HEK293 (cell line): ENCODE data around the gene SYNJ2BP.

Experiments
- CTCF ChIA-PET: fragments of 350-600 bp; formaldehyde crosslinking; extraction: SDS; loops from one replicate; lab custom pipeline; 2021; ENCODE audit warnings: antibody characterized with exemption; lab: Yijun Ruan, JAX
- POLR2A ChIA-PET: fragments of 300-600 bp; formaldehyde crosslinking; extraction: SDS; loops from one replicate; lab custom pipeline; 2020; ENCODE audit warnings: antibody characterized with exemption, inconsistent platforms; lab: Yijun Ruan, JAX
- H3K27ac ChIP-seq: fragments of 200-500 bp; sonication (Bioruptor generic); 2 replicates; pipeline ENCODE4 v1.5.1; 2014; ENCODE audit warnings: low read depth, low read length, control low read depth, inconsistent platforms; ENCODE audit errors: extremely low read depth
- H3K36me3 ChIP-seq, 2 experiments: fragments of 200-500 bp in 1 of 2; sonication (Bioruptor generic) in 1 of 2; 1 replicate in 1 of 2; 2 replicates in 1 of 2; pipeline ENCODE4 v1.5.1; 2014 to 2017; ENCODE audit warnings: inconsistent platforms in 2 of 2, low read length in 2 of 2; ENCODE audit not compliant: control insufficient read depth in 2 of 2, insufficient read depth in 1 of 2
- H3K4me1 ChIP-seq: fragments of 200-500 bp; sonication (Bioruptor generic); 2 replicates; pipeline ENCODE4 v1.5.1; 2014; ENCODE audit warnings: mild to moderate bottlenecking, low read length, inconsistent platforms; ENCODE audit not compliant: control insufficient read depth, insufficient read depth
- H3K4me3 ChIP-seq: 2 replicates; pipeline ENCODE4 v1.5.1; 2011; ENCODE audit warnings: low read depth, mild to moderate bottlenecking, control low read depth, low read length, moderate library complexity
- H3K9me3 ChIP-seq: fragments of 200-500 bp; sonication (Bioruptor generic); 2 replicates; pipeline ENCODE4 v1.5.1; 2014; ENCODE audit warnings: low read depth, low read length, inconsistent platforms; ENCODE audit not compliant: control insufficient read depth, insufficient read depth
- MEIS1 ChIP-seq: sonication (generic); formaldehyde crosslinking; IDR thresholded peaks from 2 replicates; pipeline ENCODE4 v1.8.1; 2022; ENCODE audit warnings: missing genetic modification reagents, mild to moderate bottlenecking, borderline replicate concordance
- SP2 ChIP-seq: fragments of 450-650 bp; formaldehyde crosslinking; IDR thresholded peaks from 2 replicates; pipeline ENCODE4 v1.5.1; 2016; ENCODE audit warnings: missing biosample characterization, missing genetic modification characterization
- ZBTB48 ChIP-seq: fragments of 450-650 bp; formaldehyde crosslinking; IDR thresholded peaks from 2 replicates; pipeline ENCODE4 v1.5.1; 2016; ENCODE audit warnings: missing biosample characterization, missing genetic modification characterization
- ZFP69B ChIP-seq: fragments of 450-650 bp; formaldehyde crosslinking; IDR thresholded peaks from 2 replicates; pipeline ENCODE4 v1.5.1; 2016; ENCODE audit warnings: missing biosample characterization, missing genetic modification characterization
- ZNF138 ChIP-seq: fragments of 450-650 bp; formaldehyde crosslinking; IDR thresholded peaks from 2 replicates; pipeline ENCODE4 v1.5.1; 2016; ENCODE audit warnings: missing biosample characterization, missing genetic modification characterization, borderline replicate concordance
- ZNF169 ChIP-seq: fragments of 450-650 bp; formaldehyde crosslinking; IDR thresholded peaks from 2 replicates; pipeline ENCODE4 v1.5.1; 2016; ENCODE audit warnings: missing biosample characterization, missing genetic modification characterization
- ZNF2 ChIP-seq: fragments of 450-650 bp; formaldehyde crosslinking; IDR thresholded peaks from 2 replicates; pipeline ENCODE4 v1.5.1; 2016; ENCODE audit warnings: missing biosample characterization, missing genetic modification characterization
- ZNF311 ChIP-seq: fragments of 450-650 bp; formaldehyde crosslinking; IDR thresholded peaks from 2 replicates; pipeline ENCODE4 v1.5.1; 2017; ENCODE audit warnings: missing biosample characterization, missing genetic modification characterization, borderline replicate concordance
- ZNF433 ChIP-seq: fragments of 450-650 bp; formaldehyde crosslinking; IDR thresholded peaks from 2 replicates; pipeline ENCODE4 v1.5.1; 2016; ENCODE audit warnings: missing biosample characterization, missing genetic modification characterization, low read depth
- ZNF560 ChIP-seq: fragments of 450-650 bp; formaldehyde crosslinking; IDR thresholded peaks from 2 replicates; pipeline ENCODE4 v1.5.1; 2017; ENCODE audit warnings: missing biosample characterization, missing genetic modification characterization, borderline replicate concordance
- ZNF610 ChIP-seq: fragments of 450-650 bp; formaldehyde crosslinking; IDR thresholded peaks from 2 replicates; pipeline ENCODE4 v1.5.1; 2016; ENCODE audit warnings: missing biosample characterization, missing genetic modification characterization, borderline replicate concordance
- ZNF660 ChIP-seq: fragments of 450-650 bp; IDR thresholded peaks from 2 replicates; pipeline ENCODE4 v1.5.1; 2018; ENCODE audit warnings: missing biosample characterization, mild to moderate bottlenecking, missing genetic modification characterization
- ZSCAN30 ChIP-seq: fragments of 450-650 bp; IDR thresholded peaks from 2 replicates; pipeline ENCODE4 v1.5.1; 2018; ENCODE audit warnings: missing biosample characterization, mild to moderate bottlenecking, missing genetic modification characterization, moderate library complexity
- TF ChIP-seq, protein P1 (sequence below): fragments of 450-650 bp; formaldehyde crosslinking; IDR thresholded peaks from 2 replicates; pipeline ENCODE4; 2016; ENCODE audit warnings: missing biosample characterization, missing genetic modification characterization
- TF ChIP-seq, protein P2 (sequence below): fragments of 450-650 bp; formaldehyde crosslinking; IDR thresholded peaks from 2 replicates; pipeline ENCODE4 v1.5.1; 2016; ENCODE audit warnings: missing biosample characterization, missing genetic modification characterization
- TF ChIP-seq, protein P3 (sequence below): fragments of 450-650 bp; IDR thresholded peaks from 2 replicates; pipeline ENCODE4 v1.5.1; 2018; ENCODE audit warnings: missing biosample characterization, mild to moderate bottlenecking, missing genetic modification characterization

SYNJ2BP gene

DNA sequence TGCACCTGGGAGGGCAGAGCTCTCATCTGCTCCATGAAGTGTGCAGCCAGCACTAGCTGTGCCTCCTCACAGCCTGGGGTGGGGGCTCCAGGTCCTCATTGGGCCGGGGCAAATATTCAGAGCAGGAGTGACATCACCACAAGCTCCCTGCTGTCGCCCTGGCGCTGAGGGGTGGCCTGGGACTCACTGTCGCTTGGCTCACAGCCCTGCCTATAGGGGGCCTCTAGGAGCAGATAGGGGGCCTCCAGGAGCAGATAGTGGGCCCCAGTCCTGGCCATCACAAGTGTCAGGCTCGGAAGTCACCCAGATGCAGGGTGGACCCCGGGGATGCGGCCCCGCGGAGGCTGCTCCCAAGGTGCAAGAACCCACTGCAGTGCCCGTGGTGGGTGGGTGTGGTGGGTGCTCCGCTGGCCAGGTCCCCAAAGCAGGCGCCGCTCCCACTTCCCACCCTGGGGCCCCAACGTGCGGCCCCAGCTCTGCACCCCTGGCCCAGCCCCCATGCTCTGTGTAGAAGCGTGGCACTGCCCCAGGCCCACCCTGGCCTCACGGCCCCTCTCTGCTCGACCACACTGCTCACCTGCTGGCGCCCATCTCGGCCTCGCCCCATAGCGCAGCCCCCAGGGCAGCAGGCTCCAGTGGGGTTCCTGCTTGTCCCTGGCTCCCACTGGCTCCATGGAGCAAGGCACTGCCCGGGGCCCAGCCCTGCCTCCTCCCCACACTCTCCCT lies 18.0 kb downstream of the SYNJ2BP start:
- ChIA-PET CTCF (no interaction called here), POLR2A (no interaction called here)
- no peaks in the 10 kb centered on the region for H3K9me3 ChIP-seq
- peaks cover 0 to 22% of the 10 kb centered on the region in 2 experiments; a peak in 2 of 3 replicates for H3K36me3 ChIP-seq
- H3K4me1 ChIP-seq = no peaks in the 10 kb centered on the region
- no peak for TF ChIP-seq ZNF610 (tag by site-specific recombination)
- TF ChIP-seq ZNF311 (tag by site-specific recombination) = no peak
- no peak for TF ChIP-seq ZNF2 (tag by site-specific recombination)
- TF ChIP-seq ZSCAN30 (tag by site-specific recombination) = no peak
- TF ChIP-seq, protein P1, sequence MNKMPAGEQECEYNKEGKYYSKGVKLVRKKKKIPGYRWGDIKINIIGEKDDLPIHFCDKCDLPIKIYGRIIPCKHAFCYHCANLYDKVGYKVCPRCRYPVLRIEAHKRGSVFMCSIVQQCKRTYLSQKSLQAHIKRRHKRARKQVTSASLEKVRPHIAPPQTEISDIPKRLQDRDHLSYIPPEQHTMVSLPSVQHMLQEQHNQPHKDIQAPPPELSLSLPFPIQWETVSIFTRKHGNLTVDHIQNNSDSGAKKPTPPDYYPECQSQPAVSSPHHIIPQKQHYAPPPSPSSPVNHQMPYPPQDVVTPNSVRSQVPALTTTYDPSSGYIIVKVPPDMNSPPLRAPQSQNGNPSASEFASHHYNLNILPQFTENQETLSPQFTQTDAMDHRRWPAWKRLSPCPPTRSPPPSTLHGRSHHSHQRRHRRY = no peak
- TF ChIP-seq ZNF560 (tag by site-specific recombination) = no peak
- TF ChIP-seq ZFP69B (tag by site-specific recombination) = no peak
- H3K27ac ChIP-seq = no peak overlapping the region
- H3K4me3 ChIP-seq = no peak overlapping the region

GRCh38 chr14:70398280-70398679 lies 18.6 kb downstream of the SYNJ2BP start:
- TF ChIP-seq ZNF169 (tag by site-specific recombination) (no peak), ZBTB48 (tag by site-specific recombination) (no peak), MEIS1 (no peak), SP2 (tag by site-specific recombination) (no peak), ZNF138 (tag by site-specific recombination) (no peak), ZNF660 (tag by site-specific recombination) (no peak), ZNF433 (tag by site-specific recombination) (no peak)
- TF ChIP-seq, protein P2, sequence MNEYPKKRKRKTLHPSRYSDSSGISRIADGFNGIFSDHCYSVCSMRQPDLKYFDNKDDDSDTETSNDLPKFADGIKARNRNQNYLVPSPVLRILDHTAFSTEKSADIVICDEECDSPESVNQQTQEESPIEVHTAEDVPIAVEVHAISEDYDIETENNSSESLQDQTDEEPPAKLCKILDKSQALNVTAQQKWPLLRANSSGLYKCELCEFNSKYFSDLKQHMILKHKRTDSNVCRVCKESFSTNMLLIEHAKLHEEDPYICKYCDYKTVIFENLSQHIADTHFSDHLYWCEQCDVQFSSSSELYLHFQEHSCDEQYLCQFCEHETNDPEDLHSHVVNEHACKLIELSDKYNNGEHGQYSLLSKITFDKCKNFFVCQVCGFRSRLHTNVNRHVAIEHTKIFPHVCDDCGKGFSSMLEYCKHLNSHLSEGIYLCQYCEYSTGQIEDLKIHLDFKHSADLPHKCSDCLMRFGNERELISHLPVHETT (tag by site-specific recombination) = no peak
- Histone ChIP-seq H3K4me1 (no peaks in the 10 kb centered on the region), H3K27ac (no peak overlapping the region), H3K9me3 (no peaks in the 10 kb centered on the region), H3K4me3 (no peak overlapping the region), H3K36me3 (peaks cover 0 to 22% of the 10 kb centered on the region in 2 experiments; a peak in 2 of 3 replicates)
- POLR2A ChIA-PET = no interaction called here
- CTCF ChIA-PET = interaction anchor here (0.5 to 0.6 kb wide), 2 partner anchors 58 to 74 kb away, joined by 3 to 4 read pairs; no protein-coding TSS in a partner anchor

DNA sequence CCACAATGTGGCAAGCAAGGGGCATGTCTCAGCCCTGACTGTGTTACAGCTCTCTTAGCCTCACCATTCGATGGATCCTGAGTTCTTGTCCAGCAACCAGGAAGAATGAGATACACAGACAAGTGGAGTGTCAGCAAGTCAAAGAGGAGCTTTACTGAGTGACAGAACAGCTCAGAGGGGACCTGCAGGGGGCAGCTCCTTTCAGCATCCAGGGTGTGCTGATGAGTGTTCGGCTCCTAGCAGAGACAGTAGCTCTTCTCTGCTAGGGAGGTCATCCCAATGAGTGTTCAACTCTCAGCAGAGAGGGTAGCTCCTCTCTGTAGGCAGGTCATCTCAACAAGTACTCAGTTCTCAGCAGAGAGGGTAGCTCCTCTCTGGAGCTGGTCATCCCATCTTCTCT lies 19.1 kb downstream of the SYNJ2BP start:
- Histone ChIP-seq H3K9me3 (no peaks in the 10 kb centered on the region), H3K27ac (no peak overlapping the region), H3K36me3 (peaks cover 0 to 22% of the 10 kb centered on the region in 2 experiments; a peak in 2 of 3 replicates)
- POLR2A ChIA-PET = interaction anchor here (0.6 kb wide), 1 partner anchor 41 kb away, joined by 3 read pairs; no protein-coding TSS in a partner anchor
- TF ChIP-seq, protein P3, sequence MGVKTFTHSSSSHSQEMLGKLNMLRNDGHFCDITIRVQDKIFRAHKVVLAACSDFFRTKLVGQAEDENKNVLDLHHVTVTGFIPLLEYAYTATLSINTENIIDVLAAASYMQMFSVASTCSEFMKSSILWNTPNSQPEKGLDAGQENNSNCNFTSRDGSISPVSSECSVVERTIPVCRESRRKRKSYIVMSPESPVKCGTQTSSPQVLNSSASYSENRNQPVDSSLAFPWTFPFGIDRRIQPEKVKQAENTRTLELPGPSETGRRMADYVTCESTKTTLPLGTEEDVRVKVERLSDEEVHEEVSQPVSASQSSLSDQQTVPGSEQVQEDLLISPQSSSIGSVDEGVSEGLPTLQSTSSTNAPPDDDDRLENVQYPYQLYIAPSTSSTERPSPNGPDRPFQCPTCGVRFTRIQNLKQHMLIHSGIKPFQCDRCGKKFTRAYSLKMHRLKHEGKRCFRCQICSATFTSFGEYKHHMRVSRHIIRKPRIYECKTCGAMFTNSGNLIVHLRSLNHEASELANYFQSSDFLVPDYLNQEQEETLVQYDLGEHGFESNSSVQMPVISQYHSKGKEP (tag by site-specific recombination) = no peak
- TF ChIP-seq, all 188 proteins: peak for 0
- Histone ChIP-seq H3K4me1 (no peaks in the 10 kb centered on the region), H3K4me3 (no peak overlapping the region)
- CTCF ChIA-PET = interaction anchor here (0.5 to 0.6 kb wide), 3 partner anchors 8 to 73 kb away, joined by 3 to 4 read pairs (median 4); no protein-coding TSS in a partner anchor
